GM12874 (cell line): ENCODE data around the gene NAT9.

Experiments used
- TF ChIP-seq, protein P1 (sequence below): IDR thresholded peaks from 2 replicates; pipeline ENCODE4 v1.5.1; 2011; ENCODE audit warnings: low read depth, mild to moderate bottlenecking, control low read depth, low read length, moderate library complexity; ENCODE audit not compliant: insufficient read depth

NAT9 gene

DNA sequence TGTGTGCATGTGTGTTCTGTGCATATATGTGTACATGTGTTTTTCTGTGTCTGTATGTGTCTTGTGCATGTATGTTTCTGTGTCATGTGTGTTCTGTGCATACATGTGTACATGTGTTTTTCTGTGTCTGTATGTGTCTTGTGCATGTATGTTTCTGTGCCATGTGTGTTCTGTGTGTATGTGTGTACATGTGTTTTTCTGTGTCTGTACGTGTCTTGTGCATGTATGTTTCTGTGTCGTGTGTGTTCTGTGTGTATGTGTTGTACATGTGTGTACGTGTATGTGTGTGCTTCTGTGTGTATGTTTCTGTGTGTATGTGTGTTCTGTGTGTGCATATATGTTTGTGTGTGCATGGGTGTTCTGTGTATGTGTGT is 47.5 kb downstream of the NAT9 start:
- TF ChIP-seq, protein P1, sequence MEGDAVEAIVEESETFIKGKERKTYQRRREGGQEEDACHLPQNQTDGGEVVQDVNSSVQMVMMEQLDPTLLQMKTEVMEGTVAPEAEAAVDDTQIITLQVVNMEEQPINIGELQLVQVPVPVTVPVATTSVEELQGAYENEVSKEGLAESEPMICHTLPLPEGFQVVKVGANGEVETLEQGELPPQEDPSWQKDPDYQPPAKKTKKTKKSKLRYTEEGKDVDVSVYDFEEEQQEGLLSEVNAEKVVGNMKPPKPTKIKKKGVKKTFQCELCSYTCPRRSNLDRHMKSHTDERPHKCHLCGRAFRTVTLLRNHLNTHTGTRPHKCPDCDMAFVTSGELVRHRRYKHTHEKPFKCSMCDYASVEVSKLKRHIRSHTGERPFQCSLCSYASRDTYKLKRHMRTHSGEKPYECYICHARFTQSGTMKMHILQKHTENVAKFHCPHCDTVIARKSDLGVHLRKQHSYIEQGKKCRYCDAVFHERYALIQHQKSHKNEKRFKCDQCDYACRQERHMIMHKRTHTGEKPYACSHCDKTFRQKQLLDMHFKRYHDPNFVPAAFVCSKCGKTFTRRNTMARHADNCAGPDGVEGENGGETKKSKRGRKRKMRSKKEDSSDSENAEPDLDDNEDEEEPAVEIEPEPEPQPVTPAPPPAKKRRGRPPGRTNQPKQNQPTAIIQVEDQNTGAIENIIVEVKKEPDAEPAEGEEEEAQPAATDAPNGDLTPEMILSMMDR, result no peak

DNA sequence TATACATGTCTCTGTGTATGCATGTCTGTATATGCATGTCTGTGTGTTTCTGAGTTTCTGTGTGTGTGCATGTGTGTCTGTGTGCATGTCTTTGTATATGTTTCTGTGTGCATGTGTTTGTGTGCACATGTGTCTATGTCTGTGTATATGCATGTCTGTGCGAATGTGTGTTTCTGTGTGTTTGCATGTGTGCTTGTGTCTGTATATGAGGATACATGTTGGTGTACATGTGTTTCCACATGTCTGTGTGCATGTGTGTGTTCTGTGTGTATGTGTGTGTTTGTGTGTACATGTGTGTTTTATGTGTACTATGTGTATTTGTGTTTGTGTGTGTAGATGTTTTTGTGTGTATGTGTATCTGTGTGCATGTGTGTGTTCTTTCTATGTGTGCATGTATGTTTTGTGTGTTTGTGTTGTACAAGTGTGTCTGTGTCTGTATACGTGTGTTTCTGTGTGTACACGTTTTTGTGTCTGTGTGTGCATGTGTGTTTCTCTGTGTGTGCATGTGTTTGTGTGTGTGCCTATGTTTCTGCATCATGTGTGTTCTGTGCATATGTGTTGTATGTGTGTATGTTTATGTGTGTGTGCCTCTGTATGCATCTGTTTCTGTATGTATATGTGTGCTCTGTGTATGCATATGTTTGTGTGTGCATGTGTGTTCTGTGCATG is 48.0 kb downstream of the NAT9 start:
- TF ChIP-seq, protein P1, result no peak

DNA sequence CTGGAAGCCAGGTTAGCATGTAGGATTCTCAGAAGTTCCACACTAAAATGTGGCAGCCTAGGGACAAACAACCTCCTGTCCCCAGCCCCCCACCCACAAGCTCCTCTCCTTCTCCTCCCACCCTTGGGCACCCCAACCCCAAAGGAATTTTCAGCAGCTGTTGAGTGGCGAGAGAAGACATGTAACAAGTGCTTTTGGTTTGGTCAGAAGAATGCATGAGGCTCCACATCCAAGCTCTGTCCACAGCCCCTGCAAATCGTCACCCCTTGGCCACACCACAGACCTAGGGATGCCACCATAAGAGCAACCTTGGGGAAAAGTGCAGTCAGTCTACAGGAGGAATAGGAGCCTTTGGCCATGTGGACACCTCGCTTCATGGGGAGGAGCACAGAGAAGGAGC is 51.0 kb downstream of the NAT9 start:
- TF ChIP-seq, protein P1, result no peak

DNA sequence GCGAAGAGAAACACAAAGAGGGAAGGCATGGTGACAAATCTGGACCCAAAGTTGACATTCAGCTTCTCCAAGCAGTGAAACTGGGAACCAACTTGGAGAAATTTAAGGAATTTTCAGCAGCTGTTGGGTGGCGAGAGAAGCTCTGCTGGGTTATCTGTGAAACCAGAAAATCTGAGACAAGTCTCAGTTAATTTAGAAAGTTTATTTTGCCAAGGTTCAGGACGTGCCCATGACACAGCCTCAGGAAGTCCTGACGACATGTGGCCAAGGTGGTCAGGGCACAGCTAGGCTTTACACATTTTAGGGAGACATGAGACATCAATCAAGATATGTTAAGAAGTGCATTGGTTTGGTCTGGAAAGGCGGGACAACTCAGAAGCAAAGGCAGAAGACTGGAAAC is 52.3 kb downstream of the NAT9 start:
- TF ChIP-seq, protein P1, result no peak

DNA sequence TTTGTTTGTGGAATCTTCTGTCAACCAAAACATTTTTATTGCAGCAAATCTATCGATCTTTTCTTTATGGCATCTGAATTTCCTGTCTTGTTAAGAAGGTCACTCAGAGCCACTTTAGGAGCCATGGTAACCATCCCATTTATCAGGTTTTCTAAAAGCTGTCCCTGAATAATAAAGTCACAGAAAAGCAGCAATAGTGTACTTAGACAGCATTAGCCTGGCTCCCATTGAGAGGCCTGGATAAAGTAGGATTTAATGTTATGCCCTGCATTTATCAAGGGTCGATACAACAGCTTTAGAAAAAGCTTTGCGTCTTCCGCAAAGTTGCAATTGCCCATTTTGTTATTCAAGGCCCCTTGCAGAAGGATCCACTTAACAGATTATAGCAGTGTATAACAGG is 53.4 kb downstream of the NAT9 start:
- TF ChIP-seq, protein P1, result no peak
